Caco-2 (cell line): ENCODE results near the gene ARHGEF10L. TPM values are rescaled to one million over a fixed set of nuclear protein-coding genes. Genes with fewer than 3 reads are reported as not detected.

Experiments
- BruUV-seq: library from RNA; stranded (reverse); fragments of 400-500 nt; replicated peaks from 2 replicates; lab custom pipeline; 2021; lab: Mats Ljungman, UMichigan
- CTCF ChIA-PET: fragments of 300-600 bp; sonication (Branson Sonifier 250); formaldehyde crosslinking; loops from one replicate; lab custom pipeline; 2022; ENCODE audit warnings: antibody characterized with exemption; lab: Charles Lee
- POLR2A ChIA-PET: fragments of 300-600 bp; sonication (Branson Sonifier 250); formaldehyde crosslinking; loops from one replicate; lab custom pipeline; 2022; ENCODE audit warnings: antibody characterized with exemption; lab: Charles Lee
- DNase-seq, 2 experiments: peaks; one replicate each; pipeline versions ENCODE4 v3.0.0 to v3.0.0-alpha.2; 2020 to 2022
- H3K27me3 ChIP-seq: replicated peaks from 2 replicates; pipeline ENCODE4 v1.6.0; 2011; ENCODE audit warnings: low read length; ENCODE audit not compliant: control insufficient read depth, insufficient read depth
- H3K36me3 ChIP-seq: 2 replicates; pipeline ENCODE4 v1.5.1; 2011; ENCODE audit warnings: low read length; ENCODE audit not compliant: control insufficient read depth, insufficient read depth
- H3K4me1 ChIP-seq: fragments of 250-450 bp; sonication (Bioruptor Pico); 2 replicates; pipeline ENCODE4 v1.5.1; 2020; ENCODE audit warnings: mild to moderate bottlenecking
- H3K4me3 ChIP-seq: 2 replicates; pipeline ENCODE4 v1.5.1; 2011; ENCODE audit warnings: low read depth, mild to moderate bottlenecking, control low read depth, low read length
- H3K9me3 ChIP-seq: fragments of 250-450 bp; sonication (Bioruptor Pico); 2 replicates; pipeline ENCODE4 v1.5.1; 2020; ENCODE audit warnings: mild to moderate bottlenecking, moderate library complexity
- H3K27ac Mint-ChIP-seq: one replicate; pipeline ENCODE4 v1.8.0; 2022; ENCODE audit warnings: mixed read lengths; ENCODE audit not compliant: unreplicated experiment
- H3K27me3 Mint-ChIP-seq: one replicate; pipeline ENCODE4 v1.8.0; 2022; ENCODE audit warnings: mixed read lengths; ENCODE audit not compliant: insufficient read depth, unreplicated experiment
- H3K36me3 Mint-ChIP-seq: one replicate; pipeline ENCODE4 v1.8.0; 2022; ENCODE audit warnings: mild to moderate bottlenecking, mixed read lengths; ENCODE audit not compliant: insufficient read depth, unreplicated experiment
- H3K4me1 Mint-ChIP-seq: one replicate; pipeline ENCODE4 v1.8.0; 2022; ENCODE audit warnings: low read depth, mixed read lengths; ENCODE audit not compliant: unreplicated experiment
- H3K4me3 Mint-ChIP-seq: one replicate; pipeline ENCODE4 v1.8.0; 2022; ENCODE audit warnings: mild to moderate bottlenecking, moderate library complexity, mixed read lengths; ENCODE audit not compliant: unreplicated experiment
- H3K9me3 Mint-ChIP-seq: one replicate; pipeline ENCODE4 v1.8.0; 2022; ENCODE audit warnings: mixed read lengths; ENCODE audit not compliant: unreplicated experiment
- intact Hi-C: fragments of 100-400 bp; cut with micrococcal nuclease; formaldehyde crosslinking; loops from one replicate; pipeline ENCODE4 v1.10.0; 2022; ENCODE audit not compliant: unreplicated experiment
- total RNA-seq: library from RNA; stranded (reverse); gene quantifications from 2 replicates; pipeline ENCODE4 v1.2.3, GENCODE V29; 2022
- TF ChIP-seq, protein P1 (sequence below), 2 experiments: fragments of 200-600 bp in 1 of 2; IDR thresholded peaks; 1 replicate in 1 of 2; 2 replicates in 1 of 2; pipeline versions ENCODE4 v1.5.1 to v1.8.0; 2011 to 2022; ENCODE audit warnings: antibody characterized with exemption in 1 of 2, control low read depth in 1 of 2, inconsistent platforms in 1 of 2, low read depth in 1 of 2, low read length in 1 of 2, mild to moderate bottlenecking in 1 of 2, moderate library complexity in 1 of 2; ENCODE audit not compliant: insufficient read depth in 1 of 2, severe bottlenecking in 1 of 2, unreplicated experiment in 1 of 2

ARHGEF10L gene
- total RNA-seq, 1 experiment from 2014 or later, result 31.3 TPM

DNA sequence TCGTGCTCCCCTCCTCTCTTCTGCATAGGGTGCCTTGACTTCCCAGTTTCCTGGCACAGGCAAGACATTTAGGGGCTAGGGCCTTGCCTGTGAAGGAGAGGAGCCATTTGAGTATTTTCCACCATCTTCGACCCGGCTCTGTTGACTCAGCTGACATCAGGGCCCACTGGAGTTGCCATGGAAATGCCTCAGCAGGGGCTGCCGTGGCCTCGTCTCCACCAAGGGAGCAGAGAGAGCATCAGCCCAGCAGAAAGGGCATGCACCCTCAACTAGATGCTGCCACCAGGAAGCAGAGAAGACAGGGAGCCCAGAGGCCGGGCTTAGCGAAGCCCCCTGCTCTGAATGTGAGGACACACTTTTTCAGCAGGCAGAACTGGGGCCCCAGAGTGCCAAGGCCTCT lies 113.8 kb downstream of the ARHGEF10L start:
- TF ChIP-seq, protein P1, sequence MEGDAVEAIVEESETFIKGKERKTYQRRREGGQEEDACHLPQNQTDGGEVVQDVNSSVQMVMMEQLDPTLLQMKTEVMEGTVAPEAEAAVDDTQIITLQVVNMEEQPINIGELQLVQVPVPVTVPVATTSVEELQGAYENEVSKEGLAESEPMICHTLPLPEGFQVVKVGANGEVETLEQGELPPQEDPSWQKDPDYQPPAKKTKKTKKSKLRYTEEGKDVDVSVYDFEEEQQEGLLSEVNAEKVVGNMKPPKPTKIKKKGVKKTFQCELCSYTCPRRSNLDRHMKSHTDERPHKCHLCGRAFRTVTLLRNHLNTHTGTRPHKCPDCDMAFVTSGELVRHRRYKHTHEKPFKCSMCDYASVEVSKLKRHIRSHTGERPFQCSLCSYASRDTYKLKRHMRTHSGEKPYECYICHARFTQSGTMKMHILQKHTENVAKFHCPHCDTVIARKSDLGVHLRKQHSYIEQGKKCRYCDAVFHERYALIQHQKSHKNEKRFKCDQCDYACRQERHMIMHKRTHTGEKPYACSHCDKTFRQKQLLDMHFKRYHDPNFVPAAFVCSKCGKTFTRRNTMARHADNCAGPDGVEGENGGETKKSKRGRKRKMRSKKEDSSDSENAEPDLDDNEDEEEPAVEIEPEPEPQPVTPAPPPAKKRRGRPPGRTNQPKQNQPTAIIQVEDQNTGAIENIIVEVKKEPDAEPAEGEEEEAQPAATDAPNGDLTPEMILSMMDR (IDR thresholded peaks at IDR 0.05; ENCODE audit: insufficient read depth in 1 of 2, low read depth in 1 of 2, low read length in 1 of 2, severe bottlenecking in 1 of 2, unreplicated experiment in 1 of 2), result no peak
- ChIA-PET POLR2A (no interaction called here), CTCF (interaction anchor here (0.6 kb wide), 3 partner anchors 10 to 248 kb away, joined by 3 to 7 read pairs (median 5); no protein-coding TSS in a partner anchor)
- Histone ChIP-seq H3K27me3 (no peaks in the 10 kb centered on the region), H3K36me3 (0 out of 2 replicates have a peak, but pooled peaks cover 2% of the 10 kb centered on the region), H3K9me3 (no peaks in the 10 kb centered on the region), H3K4me3 (no peak overlapping the region), H3K4me1 (no peaks in the 10 kb centered on the region)
- Mint-ChIP-seq H3K9me3 (no peaks in the 10 kb centered on the region), H3K4me1 (no peaks in the 10 kb centered on the region), H3K4me3 (no peak overlapping the region), H3K36me3 (peaks cover 4% of the 10 kb centered on the region), H3K27me3 (no peaks in the 10 kb centered on the region), H3K27ac (no peak overlapping the region)
- no peak for DNase-seq
- BruUV-seq, result no TSS peak
- intact Hi-C loops, result loop anchor here (10.0 kb wide), 1 partner anchor 932 kb away; no protein-coding TSS in a partner anchor

DNA sequence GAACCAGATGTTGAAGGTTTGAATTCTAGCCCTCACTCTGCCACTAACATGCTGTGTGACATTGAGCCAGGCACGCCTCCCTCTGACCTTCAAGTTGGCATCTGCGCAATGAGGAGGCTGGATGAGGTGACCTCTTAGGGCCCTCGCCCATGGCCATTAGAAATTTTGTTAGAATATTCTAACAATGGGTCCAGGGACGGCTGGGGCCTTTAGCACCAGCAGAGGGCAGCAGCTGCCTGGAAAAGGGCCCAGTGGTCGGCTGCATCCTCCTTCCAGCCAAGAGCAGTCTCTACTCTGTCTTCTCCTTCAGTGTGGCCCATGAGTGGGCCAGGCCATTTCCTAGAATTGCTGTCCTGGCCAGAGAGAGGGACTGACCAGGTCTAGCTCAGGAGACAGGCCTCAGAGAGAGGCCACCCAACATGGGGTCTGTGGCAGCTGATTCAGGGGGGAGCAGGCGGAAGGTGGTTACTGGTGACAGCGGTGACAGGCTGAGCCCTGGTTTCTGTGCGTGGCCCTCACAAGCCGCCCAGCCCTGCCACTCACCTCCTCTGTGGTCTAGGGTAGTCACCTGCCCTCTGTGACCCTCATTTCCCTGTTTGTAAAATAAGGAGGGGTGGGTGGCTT lies 114.3 kb downstream of the ARHGEF10L start:
- H3K4me3 ChIP-seq, result no peak overlapping the region
- H3K9me3 ChIP-seq, result no peaks in the 10 kb centered on the region
- H3K27me3 ChIP-seq, result no peaks in the 10 kb centered on the region
- Mint-ChIP-seq H3K27me3 (no peaks in the 10 kb centered on the region), H3K36me3 (peaks cover 9% of the 10 kb centered on the region), H3K9me3 (no peaks in the 10 kb centered on the region), H3K27ac (no peak overlapping the region), H3K4me3 (no peak overlapping the region), H3K4me1 (no peaks in the 10 kb centered on the region)
- peak in 1 of 2 experiments; percentile 56 for DNase-seq
- POLR2A ChIA-PET, result no interaction called here
- intact Hi-C loops, result loop anchor here (10.0 kb wide), 1 partner anchor 931 kb away; no protein-coding TSS in a partner anchor
- H3K4me1 ChIP-seq, result no peaks in the 10 kb centered on the region
- no TSS peak for BruUV-seq
- CTCF ChIA-PET, result interaction anchor here (0.6 kb wide), 1 partner anchor 922 kb away, joined by 3 read pairs; no protein-coding TSS in a partner anchor
- H3K36me3 ChIP-seq, result 0 out of 2 replicates have a peak, but pooled peaks cover 2% of the 10 kb centered on the region
- TF ChIP-seq, protein P1 (IDR thresholded peaks at IDR 0.05; ENCODE audit: insufficient read depth in 1 of 2, low read depth in 1 of 2, low read length in 1 of 2, severe bottlenecking in 1 of 2, unreplicated experiment in 1 of 2), result peak; percentile 62 to 63

DNA sequence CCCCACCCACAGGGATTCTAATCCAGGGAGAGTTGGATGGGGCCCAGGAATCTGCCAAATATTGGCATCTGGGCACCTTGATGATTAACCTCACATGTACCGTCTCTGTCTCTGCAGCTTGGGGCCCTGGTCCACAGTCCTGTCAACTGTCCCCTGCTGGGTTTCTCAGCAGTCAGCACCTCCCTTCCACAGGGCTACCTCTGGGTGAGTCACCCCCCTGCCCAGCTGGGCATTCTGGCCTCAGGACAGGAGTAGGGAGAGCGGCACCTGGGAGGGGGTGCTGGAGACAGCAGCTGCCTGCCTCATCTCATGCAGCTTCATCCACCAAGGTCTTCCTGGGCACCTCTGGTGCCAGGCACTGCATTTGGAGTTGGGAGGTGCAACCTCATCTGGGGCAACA lies 115.0 kb downstream of the ARHGEF10L start:
- TF ChIP-seq, protein P1 (IDR thresholded peaks at IDR 0.05; ENCODE audit: insufficient read depth in 1 of 2, low read depth in 1 of 2, low read length in 1 of 2, severe bottlenecking in 1 of 2, unreplicated experiment in 1 of 2), result no peak
- Mint-ChIP-seq H3K4me3 (no peak overlapping the region), H3K4me1 (no peaks in the 10 kb centered on the region), H3K27ac (no peak overlapping the region), H3K27me3 (no peaks in the 10 kb centered on the region), H3K36me3 (peaks cover 11% of the 10 kb centered on the region), H3K9me3 (no peaks in the 10 kb centered on the region)
- intact Hi-C loops, result loop anchor here (10.0 kb wide), 1 partner anchor 930 kb away; no protein-coding TSS in a partner anchor
- H3K27me3 ChIP-seq, result no peaks in the 10 kb centered on the region
- no peak for DNase-seq
- H3K4me1 ChIP-seq, result no peaks in the 10 kb centered on the region
- BruUV-seq, result no TSS peak
- H3K36me3 ChIP-seq, result 0 out of 2 replicates have a peak, but pooled peaks cover 2% of the 10 kb centered on the region
- POLR2A ChIA-PET, result no interaction called here
- H3K4me3 ChIP-seq, result no peak overlapping the region
- no peaks in the 10 kb centered on the region for H3K9me3 ChIP-seq
- CTCF ChIA-PET, result interaction anchor here (0.6 kb wide), 1 partner anchor 921 kb away, joined by 3 read pairs; no protein-coding TSS in a partner anchor
